GM21360 (cell line): ENCODE data around the gene DLGAP3.

Source experiments
- ATAC-seq: cut with Tn5 transposase; IDR thresholded peaks from one replicate; pipeline ENCODE4 v1.9.1; 2021; ENCODE audit warnings: mild to moderate bottlenecking, moderate library complexity; ENCODE audit not compliant: unreplicated experiment

Gene DLGAP3

DNA sequence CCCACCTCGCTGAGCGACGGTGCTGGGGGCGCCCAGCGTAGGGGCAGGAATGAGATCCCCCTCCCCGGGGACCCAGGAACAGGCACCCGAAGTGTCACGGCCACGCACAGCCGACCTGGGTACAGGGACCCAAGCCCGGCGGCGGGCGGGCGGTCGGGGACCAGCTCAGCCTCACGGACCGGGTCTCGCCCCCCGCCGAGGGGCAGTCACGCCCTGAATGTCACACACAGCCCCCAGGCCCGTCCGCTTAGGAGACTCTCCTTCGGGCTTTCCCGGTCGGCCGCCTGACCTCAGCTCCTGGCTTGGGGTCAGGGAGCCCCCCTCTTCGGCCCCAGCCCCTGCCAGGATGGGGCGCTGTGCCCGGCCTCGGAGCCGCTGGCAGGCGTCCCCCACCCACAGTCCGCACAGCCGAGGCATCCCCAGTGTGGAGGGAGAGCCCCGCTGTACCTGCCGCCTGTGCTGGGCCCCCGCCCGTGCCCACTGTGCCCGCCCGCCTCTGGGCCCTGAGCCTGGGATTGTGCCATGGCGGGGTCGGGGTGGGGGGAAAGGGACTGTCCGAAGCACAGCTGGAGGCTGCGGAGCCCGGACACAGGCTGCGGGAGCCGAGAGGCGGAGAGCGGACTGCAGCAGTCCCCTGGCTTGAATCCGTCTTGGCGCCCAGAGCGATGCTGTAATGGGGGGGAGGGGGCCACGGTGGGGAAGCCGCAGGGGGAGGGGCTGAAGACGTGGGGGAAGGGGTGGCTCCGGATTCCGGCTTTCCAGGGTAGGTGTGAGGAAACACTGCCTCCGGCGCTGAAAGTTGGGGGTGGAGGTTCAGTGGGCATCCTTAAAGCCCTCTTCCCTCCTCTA lies 627 bp upstream of the DLGAP3 start:
- no peak for ATAC-seq

DNA sequence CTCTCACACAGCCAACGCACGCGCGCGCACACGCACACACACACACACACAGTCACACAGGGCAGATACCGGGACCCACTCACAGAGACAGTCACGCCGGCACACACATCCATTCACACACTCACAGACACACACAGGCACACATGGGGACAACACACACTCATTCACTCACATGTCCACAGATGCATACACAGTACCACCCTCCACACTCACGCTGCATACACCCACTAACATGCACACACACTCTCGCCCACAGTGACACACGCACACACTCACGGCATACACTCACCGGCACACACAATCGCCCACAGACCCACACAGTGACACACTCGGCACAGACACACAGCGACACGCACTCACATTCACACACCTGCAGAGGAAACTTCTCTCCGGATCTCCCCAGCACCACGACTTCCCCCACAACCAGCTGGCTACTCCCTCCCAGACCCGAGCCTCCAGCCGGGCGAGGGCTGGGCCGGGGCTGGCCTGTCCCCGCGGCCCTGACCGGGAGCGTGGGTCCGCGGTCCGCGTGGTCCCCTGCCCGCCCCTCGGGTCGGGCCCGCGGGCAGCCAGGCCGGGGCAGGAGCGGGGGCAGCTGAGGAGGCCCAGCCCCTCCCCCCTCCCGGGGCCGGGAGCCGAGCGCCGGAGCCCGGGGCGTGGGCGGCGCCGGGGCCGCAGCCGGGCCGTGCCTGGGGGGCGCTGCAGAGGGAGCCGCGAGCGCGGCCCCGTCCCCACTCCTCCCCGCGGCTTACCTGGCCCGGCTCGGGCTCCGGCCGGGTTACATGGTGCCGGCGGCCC lies 552 bp downstream of the DLGAP3 start:
- no peak for ATAC-seq

DNA sequence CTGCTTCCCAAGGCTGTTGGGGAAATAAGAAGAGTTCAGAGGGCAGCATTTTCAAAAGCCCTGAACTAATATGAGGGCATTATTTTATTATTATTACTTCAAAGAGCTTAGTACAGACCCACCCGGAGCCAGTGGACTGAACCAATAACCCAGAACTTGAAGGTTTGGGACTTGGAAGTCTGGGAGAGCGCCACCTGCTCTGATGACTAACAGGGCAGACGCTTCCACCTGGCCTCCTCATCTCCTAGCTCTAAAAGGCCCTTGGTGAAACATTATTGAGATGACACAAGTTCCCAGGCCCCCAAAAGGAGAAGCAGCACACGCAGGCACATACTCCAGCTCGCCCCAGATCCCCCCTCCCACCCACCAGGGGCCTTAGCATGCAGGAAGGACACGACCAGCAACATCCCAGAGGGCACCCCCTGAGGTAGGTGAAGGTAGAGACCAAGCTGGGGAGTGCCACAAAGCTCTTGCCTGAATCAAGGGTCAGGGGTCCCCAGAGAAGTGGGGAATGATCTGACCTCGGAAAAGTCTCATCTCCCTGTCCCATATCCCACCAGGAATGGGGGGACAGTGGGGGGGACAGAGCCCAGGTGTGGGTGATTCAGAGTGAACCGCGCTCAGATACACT lies 1.3 kb downstream of the DLGAP3 start:
- no peak for ATAC-seq

DNA sequence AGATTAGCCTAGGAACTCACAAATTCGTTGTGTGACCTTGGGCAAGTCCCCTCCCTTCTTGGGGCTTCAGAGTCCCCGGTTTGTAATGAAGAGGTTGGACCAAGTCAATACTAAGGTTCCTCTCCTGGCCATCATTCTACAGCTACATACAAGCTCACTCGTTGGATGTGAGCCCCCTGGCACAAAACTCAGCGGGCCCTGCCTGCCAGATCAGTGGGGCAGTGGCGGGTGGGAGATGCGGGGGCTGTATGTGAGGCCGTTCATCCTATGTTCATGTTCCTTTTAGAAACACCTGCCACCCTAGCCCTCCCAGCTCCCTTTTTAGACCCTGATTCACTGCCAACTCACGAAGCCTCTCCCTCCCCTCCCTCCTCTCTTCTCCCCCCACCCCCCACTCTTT lies 2.1 kb downstream of the DLGAP3 start:
- ATAC-seq, result no peak

DNA sequence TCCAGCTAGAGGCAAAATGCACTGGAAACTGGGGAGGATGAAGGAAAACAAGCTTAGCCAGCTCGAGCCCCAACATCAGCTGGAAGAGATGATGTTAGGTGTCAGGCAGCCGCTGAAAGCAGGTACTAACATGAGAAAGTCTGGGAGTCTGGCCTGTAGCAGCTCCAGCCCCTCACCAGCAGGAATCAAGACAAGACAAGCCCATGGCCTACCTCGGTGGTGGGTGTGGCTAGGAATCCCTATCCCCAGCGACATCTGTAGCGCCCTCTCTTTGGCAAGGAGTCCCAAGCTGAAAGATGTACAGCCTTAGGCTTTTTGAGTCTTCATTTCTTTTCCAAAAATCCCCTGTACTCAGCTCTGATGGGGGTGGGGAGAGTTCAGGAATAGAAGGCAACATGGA lies 2.6 kb downstream of the DLGAP3 start:
- no peak for ATAC-seq

DNA sequence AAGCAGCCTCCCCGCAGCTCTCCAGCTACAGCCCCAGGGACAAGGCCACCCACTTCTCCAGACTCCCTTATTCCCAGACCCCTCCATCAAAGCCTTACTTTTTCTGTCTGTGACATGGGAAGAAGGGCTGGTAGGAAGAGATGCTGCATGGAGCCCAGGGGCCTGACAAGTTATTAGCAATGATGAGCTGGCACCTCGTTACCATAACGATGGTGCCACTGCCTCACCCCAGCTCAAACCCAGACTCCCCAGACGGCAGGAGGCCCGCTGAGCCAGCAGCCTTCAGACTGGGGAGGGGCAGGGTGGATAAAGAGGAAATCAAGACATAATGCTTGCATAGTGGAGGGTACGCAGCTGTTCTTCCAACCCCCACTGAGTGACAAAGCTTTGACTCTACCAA lies 3.3 kb downstream of the DLGAP3 start:
- no peak for ATAC-seq

DNA sequence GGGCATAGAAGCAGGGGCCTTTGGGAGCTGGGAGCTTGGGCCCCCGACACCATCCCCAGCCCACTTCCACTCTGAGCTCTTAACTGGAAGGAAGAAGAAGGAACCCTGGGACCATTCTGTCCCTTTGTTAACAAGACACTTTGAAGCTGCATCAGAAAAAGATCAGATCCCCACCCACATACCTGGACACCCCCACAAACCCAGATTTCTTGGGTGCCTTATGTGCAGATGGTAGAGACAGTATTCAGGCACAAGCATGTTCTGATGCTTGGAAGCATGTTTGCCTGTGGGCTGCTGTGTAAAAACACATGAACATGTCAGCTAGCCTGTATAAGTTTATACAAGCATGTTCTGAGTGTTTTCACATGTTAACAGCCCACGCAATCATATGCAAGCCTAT lies 3.7 kb downstream of the DLGAP3 start:
- no peak for ATAC-seq

DNA sequence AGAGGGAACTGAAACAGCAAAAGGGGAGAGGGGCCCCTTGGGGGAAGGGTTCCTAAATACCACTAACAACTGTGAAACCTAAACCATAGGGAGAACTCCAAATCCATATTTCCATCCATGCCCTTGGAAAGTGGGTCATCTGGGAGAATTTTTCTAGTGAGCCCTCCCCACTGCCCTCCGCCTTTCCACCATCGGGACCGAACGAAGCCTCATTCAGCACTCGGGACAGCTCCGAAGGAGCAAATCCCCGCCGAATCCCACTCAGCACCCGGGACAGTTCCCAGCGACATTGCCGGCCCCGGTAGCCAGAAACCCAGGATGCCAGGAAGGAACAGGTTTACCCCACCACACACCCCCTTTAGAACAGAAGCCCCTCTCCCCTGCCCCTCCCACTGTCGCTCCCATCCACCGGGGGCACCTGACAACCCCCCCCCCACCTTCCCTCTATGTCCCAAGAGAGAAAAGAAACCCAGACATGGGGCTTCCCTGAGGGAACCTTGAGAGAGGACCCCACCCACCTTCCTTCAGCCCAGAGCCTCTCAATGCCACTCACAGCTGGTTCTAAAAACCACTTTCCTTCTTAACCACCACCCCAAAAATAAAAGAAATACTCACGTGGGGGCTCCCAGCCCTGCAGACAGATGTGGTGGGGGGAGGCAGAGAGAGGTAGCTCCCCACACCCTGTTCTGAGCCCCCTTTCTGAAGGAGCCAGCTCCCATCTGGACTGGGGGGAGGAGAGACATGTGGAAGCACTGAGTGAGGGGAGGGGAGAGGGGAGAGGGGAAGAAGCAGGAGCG lies 4.5 kb downstream of the DLGAP3 start:
- ATAC-seq, result no peak

DNA sequence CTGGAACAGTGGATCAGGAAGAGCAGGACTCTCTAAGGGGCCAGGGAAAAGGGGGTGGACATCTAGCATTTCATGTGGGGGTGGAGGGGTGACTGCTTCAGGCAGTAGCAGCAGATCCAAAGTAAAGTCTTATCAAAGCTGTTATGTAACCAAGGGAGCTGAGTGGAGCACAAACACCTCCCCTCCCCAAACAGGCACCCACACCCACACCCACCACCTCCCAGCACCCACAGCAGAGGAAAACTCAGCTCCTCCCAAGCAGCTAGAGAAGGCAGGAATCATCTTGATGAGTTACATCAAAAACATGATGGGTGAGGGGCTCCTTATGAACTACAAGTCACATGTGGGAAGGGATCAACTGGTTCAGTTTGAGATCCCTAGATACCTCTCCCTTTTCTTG lies 6.0 kb downstream of the DLGAP3 start:
- no peak for ATAC-seq

DNA sequence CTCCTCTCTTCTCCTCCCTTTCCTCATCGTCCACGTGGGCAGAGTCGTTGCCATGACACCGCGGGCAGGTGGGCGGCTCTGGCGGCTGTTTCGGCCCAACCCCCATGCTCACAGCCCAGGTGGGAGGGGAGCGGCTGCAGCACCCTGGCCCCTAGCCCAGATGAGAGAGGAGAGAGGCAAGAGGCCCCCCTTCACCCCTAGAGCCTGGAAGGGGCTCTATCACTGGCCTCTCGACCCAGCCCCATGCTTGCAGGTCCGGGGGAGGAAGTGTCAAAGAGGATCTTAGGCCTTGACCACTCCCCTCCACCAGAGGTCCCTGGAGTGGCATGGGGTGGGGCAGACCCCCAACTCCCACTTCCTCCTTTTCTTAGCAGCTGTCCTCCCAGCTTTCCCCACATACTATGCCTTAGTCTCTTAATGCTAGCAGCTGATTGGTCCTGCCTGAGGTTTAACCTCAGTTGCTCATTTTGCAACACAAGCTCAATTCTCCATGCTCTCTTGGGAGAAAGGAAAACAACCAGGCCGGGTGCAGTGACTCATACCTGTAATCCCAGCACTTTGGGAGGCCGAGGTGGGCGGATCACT lies 10.4 kb downstream of the DLGAP3 start:
- no peak for ATAC-seq

DNA sequence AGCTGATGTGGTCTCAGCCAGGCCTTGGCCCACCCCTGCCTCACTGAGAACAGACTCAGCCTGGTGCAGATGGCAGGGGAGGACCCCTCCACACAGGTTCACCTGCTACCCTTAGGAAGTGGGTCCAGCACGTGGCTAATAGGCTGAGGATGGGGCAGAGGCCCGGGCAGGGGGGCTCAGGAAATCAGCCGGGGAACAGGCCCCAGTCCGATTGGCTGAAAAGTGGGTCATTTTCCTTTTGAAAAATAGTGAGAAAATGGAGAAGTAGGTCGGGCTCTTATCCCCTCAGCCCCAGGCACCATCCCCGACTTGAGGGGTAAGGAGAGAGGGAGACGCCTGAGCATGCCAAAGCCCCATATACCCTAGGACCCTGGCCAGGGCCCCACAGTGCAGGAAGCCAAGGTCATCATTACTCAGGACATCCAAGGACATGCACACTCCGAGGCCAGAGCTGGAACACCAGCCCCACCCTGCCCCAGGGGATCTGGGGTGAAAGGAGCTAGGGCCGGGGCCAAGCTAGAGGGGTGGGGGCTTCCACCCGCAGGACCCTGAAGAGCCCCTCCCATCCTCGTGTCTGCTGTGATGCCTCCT lies 11.0 kb downstream of the DLGAP3 start:
- ATAC-seq, result no peak

DNA sequence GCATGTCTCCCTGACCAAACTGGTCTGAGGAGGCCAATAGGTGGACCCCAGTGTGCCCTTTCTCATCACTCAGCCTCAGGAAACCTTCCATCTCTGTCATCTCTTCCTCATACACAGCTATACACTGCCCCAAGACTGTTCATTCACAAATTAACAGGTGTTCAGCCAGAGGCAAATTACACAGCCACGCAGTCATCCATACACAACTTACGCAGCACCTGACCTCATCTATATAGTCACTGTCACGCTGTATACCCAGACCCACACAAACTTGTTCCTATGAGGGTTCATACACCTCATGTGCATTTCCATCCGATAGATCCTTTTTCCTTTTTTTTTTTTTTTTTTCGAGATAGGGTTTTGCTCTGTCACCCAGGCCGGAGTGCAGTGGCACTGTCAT lies 12.4 kb downstream of the DLGAP3 start:
- ATAC-seq, result no peak

DNA sequence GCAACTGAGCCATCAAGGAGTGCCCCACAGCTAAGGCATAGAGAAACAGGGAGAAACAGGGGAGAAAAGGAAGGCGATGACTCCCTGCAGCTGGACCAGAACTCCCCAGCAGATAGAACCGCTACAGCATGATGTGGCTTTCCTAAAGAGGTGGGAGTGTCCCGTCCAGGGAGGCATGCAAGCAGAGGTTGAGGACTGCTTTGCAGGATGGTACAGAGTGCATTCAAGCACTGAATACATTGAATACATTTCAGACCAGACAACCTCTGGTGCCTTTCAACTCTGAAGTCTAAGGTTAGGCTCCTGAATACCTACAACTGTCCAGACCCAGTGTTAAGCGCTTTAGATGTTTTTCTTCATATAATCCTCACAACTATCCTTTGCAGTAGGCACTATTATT lies 13.3 kb downstream of the DLGAP3 start:
- no peak for ATAC-seq

DNA sequence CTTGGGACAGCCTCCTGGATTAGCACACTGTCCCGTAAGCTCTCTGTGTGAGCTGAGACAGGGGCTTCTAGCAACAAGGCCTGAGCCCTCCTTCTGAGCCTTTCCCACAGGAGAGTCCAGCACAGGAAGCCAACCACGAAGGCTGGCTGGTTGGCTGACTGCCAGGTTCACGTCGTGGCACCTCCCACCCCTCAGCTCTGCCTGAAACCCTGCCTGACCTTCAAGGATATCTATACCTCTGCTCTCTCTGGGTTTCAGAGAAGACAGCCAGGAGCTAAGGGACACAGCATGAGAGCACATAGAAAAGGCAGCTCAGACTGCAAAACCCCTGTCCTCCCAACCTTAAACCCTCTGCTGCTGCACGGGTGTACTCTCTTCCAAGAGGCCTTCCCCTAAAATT lies 13.9 kb downstream of the DLGAP3 start:
- ATAC-seq, result no peak

DNA sequence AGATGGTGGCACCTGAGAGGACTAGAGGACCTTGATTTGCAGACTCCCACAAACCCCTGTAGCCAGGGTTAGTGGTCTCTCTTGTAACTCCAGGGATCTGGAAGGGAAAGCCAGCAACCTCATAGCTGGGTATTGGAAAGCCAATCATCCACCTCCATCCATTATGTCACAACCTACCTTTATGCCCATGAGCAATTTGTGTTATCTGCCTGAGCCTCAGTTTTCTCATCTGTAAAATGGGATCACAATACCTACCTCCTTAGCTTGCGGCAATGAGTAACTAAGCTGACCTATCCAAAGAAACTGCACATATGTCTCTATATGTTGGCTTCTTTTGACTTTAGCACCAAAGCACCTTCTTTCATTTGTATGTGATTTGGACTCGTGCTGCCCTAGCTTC lies 14.5 kb downstream of the DLGAP3 start:
- no peak for ATAC-seq

DNA sequence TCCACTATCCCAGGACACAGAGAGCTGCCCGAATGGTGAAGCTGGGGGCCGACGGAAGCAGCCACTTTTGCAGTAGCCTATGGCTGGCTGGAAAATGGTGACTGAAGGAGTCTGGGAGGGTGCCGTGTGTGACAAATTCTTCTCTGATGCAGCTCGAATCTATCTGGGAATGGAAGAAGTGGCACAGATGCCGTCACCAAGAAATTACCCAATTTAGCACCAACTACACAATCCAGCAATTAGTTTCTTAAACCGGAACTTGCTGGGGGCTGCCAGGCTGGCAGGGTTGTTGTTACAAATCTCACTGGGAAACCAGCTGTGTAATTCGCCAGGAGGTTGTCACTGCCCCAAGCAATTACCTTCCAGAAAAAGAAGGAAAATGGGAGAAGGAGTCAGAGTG lies 18.0 kb downstream of the DLGAP3 start:
- no peak for ATAC-seq

DNA sequence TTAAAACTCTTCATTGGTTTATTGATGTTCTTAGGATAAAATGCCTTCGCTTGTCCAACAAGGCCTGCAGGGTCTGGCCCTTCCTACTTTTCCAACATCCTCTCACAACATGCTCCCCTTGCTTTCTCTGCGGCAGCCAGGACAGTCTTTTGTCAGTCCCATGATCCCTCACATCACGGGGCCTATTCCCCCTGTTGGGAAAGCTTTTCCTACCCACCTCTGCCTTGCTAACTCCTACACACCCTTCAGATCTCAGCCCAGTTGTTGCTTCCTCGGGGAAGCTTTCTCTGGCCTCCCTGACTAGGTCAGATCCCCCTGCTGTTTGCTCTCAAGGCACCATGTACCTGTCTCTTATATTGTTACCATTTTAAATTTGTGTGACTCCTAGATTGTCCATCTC lies 19.0 kb downstream of the DLGAP3 start:
- no peak for ATAC-seq

DNA sequence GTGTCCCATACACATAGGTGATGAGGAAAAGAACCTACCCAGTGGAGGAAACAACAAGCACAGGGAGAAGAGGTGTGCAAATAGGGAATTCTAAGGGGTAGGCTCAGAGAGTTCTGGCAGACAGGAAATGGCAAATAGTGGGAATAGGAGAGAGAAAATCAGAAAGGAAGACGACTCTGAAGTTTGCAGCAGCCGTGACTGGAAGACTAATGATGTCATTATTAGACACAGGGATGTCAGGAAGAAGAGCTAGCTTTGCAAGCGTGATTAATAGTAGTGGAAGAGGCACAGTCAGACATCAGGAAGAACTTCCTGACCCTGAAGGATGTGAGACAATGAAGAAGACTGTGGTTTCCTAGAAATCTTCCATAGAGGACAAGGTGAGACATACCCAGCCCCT lies 21.1 kb downstream of the DLGAP3 start:
- no peak for ATAC-seq

DNA sequence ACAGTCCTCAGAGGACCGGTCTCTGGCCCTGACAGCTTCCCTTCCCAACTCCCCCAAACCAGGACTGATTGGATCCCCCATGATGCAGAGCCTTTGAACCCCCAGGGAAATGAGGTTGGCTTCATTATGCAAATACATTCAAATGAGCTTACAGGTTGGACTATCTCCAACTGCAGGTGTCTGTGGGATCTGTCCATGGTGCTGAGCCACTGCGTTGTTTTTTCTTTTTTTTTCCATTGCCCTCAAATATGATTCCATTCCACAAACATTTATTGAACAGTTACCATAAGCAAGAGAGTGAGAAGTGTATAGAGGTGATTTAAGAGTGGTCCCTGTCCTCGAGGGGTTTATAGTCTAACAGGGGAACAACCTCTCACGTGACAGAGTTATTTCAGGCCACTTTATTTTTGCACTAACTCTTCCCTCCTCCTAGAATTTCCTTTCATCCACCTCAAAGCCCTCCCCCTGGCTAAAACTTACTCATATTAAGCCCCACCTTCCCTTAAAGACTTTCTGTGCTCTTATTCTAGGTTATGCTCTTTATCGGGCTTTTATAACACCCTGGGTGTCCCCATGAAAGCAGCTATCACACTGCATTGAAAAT lies 21.9 kb downstream of the DLGAP3 start:
- ATAC-seq, result no peak

DNA sequence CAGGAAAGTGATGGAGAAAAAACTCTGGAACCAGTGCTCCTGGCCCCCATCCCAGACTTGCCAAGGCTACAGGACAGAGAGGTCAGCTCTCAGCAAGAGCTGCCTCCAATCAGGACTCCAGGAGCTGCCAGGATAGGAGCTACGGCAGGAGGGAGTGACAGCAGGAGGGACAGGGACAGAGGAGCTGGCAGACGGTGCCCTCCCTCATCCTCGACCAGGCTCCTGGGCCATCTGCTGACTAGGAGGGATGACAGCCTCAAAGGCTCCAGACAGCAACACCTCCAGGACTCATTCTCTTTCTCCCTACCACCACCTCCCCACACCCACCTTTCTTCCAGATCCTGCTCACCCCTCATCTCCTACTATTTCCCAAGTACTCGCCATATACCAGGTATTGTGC lies 22.7 kb downstream of the DLGAP3 start:
- ATAC-seq, result no peak
